Measurements from ENCODE around the gene PBRM1. TPM values are rescaled to one million over a fixed set of nuclear protein-coding genes. Genes with fewer than 3 reads are reported as not detected.

Gene PBRM1
- total RNA-seq, 4 donors from 2014 or later, result 22.5 to 152 (median 56.6) TPM

- H3K27me3 ChIP-seq, result no peaks in the 10 kb centered on the region
- intact Hi-C loops (cut with DNase I; ENCODE audit: low total_unique reads), result no loop called here
- no peaks in the 10 kb centered on the region for H3K36me3 ChIP-seq
- no peak for TF ChIP-seq POLR2A (IDR thresholded peaks at IDR 0.05)
- no peak for TF ChIP-seq CTCF (IDR thresholded peaks at IDR 0.05)
- no peaks in the 10 kb centered on the region for H3K9me3 ChIP-seq
- no peak overlapping the region for H3K4me3 ChIP-seq
- H3K27ac ChIP-seq, result no peak overlapping the region
- peaks cover 0 to 3% of the 10 kb centered on the region in 2 donors for H3K4me1 ChIP-seq
- DNase-seq, result no peak
These were observed 76.3 kb downstream of the PBRM1 start for GRCh38 chr3:52609316-52609815.

DNA sequence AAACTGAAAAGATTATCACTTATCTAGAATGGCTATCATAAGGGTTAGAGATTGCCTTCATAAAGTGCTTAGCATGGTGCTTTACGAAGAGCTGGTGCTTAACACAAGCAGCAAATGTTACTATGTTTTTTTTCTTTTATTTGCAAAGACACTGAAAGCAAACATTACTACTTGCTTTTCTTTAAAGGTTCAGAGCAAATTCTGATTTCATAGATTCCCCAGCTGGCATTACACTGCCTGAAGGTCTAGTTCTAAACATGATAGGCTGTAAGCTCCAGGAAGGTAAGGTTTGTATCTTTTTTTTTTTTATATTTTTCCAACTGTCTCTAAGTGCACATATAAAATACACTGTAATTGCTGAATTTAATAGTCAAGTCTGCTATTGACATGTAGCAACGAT, 77.4 kb downstream of the PBRM1 start:
- H3K4me1 ChIP-seq, result peaks cover 0 to 3% of the 10 kb centered on the region in 2 donors
- H3K36me3 ChIP-seq, result no peaks in the 10 kb centered on the region
- H3K4me3 ChIP-seq, result no peak overlapping the region
- intact Hi-C loops (cut with DNase I; ENCODE audit: low total_unique reads), result no loop called here
- TF ChIP-seq POLR2A (IDR thresholded peaks at IDR 0.05), result no peak
- TF ChIP-seq CTCF (IDR thresholded peaks at IDR 0.05), result no peak
- no peaks in the 10 kb centered on the region for H3K9me3 ChIP-seq
- no peak overlapping the region for H3K27ac ChIP-seq
- no peak for DNase-seq
- H3K27me3 ChIP-seq, result no peaks in the 10 kb centered on the region

- H3K27me3 ChIP-seq, result no peaks in the 10 kb centered on the region
- H3K9me3 ChIP-seq, result no peaks in the 10 kb centered on the region
- no peak overlapping the region for H3K4me3 ChIP-seq
- peak overlapping the region in 1 of 2 donors; percentile 23 for H3K27ac ChIP-seq
- TF ChIP-seq CTCF (IDR thresholded peaks at IDR 0.05), result no peak
- TF ChIP-seq POLR2A (IDR thresholded peaks at IDR 0.05), result no peak
- intact Hi-C loops (cut with DNase I; ENCODE audit: low total_unique reads), result no loop called here
- no peaks in the 10 kb centered on the region for H3K36me3 ChIP-seq
- DNase-seq, result no peak
- peaks cover 0 to 3% of the 10 kb centered on the region in 2 donors for H3K4me1 ChIP-seq
These were observed 79.2 kb downstream of the PBRM1 start for GRCh38 chr3:52606373-52607085.

- Histone ChIP-seq H3K4me3 (no peak overlapping the region), H3K36me3 (no peaks in the 10 kb centered on the region), H3K27ac (no peak overlapping the region), H3K27me3 (no peaks in the 10 kb centered on the region), H3K9me3 (peaks cover 0 to 5% of the 10 kb centered on the region in 2 donors), H3K4me1 (no peaks in the 10 kb centered on the region)
- intact Hi-C loops (cut with DNase I; ENCODE audit: low total_unique reads), result no loop called here
- TF ChIP-seq POLR2A (IDR thresholded peaks at IDR 0.05), result no peak
- no peak for TF ChIP-seq CTCF (IDR thresholded peaks at IDR 0.05)
- no peak for DNase-seq
These were observed 85.5 kb downstream of the PBRM1 start for GRCh38 chr3:52600258-52600657.

DNA sequence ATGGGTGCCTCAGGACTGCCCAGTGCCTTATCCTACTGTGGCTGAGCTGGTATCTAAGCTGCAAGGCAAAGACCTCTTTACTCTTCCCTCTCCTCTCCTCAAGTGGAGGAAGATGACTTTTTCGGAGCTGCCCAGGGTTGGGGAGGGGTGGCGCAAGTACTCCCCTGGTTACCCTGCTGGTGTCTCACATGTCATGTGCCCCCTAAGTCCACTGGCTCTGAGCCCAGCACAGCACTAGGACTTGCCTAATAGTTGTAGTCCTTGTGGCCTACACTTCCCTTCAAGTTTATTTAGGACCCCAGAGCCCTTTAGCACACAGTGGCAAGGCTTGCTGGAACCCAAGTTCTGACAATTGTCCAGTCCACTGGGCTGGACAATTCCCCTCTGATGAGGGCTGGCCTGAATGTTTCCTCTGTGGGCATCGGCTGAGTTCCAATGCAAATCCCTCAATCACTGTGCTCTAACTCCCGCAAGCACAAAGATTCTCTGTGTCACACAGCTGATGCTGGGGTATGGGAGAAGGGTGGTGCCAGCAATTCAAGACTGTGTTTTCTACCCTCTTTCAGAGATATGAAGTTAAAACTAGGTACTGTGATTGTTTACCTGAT, 89.0 kb downstream of the PBRM1 start:
- H3K27ac ChIP-seq, result no peak overlapping the region
- H3K4me3 ChIP-seq, result no peak overlapping the region
- H3K36me3 ChIP-seq, result no peaks in the 10 kb centered on the region
- H3K27me3 ChIP-seq, result no peaks in the 10 kb centered on the region
- TF ChIP-seq POLR2A (IDR thresholded peaks at IDR 0.05) (no peak), CTCF (IDR thresholded peaks at IDR 0.05) (no peak)
- intact Hi-C loops (cut with DNase I; ENCODE audit: low total_unique reads), result no loop called here
- DNase-seq, result no peak
- H3K4me1 ChIP-seq, result no peaks in the 10 kb centered on the region
- H3K9me3 ChIP-seq, result peaks cover 0 to 5% of the 10 kb centered on the region in 2 donors
